CD4-positive, alpha-beta T cell (primary cell): ENCODE results near the gene ABHD13. TPM values are rescaled to one million over a fixed set of nuclear protein-coding genes. Genes with fewer than 3 reads are reported as not detected.

ENCODE experiments used
- ATAC-seq: fragments of 200-7000 bp; cut with Tn5 transposase; one replicate; pipeline ENCODE4 v1.10.0; 2022; ENCODE audit warnings: mild to moderate bottlenecking; ENCODE audit not compliant: poor library complexity
- CTCF ChIA-PET: fragments of 350-600 bp; sonication (Branson Sonifier 250); formaldehyde crosslinking; loops from one replicate; lab custom pipeline; 2021; ENCODE audit warnings: antibody characterized with exemption, inconsistent platforms; lab: Charles Lee
- POLR2A ChIA-PET: fragments of 350-600 bp; sonication (Branson Sonifier 250); formaldehyde crosslinking; loops from one replicate; lab custom pipeline; 2021; ENCODE audit warnings: antibody characterized with exemption, inconsistent platforms; lab: Charles Lee
- DNase-seq, 14 experiments: peaks; one replicate each; pipeline ENCODE4 v3.0.0-alpha.2; 2013 to 2020; ENCODE audit warnings: mixed read lengths in 2 of 14
- H3K27ac ChIP-seq, 2 donors: one replicate each; pipeline versions ENCODE4 v1.5.1 to v1.7.0; 2013; ENCODE audit warnings: low read length in 2 of 2, low read depth in 1 of 2, mild to moderate bottlenecking in 1 of 2
- H3K27me3 ChIP-seq, 2 experiments: 1 replicate in 1 of 2; 2 replicates in 1 of 2; pipeline versions ENCODE4 v1.6.1 to v1.7.0; 2013; ENCODE audit warnings: low read length in 2 of 2, control low read depth in 1 of 2, mild to moderate bottlenecking in 1 of 2, moderate library complexity in 1 of 2; ENCODE audit not compliant: insufficient read depth in 2 of 2, control insufficient read depth in 1 of 2
- H3K36me3 ChIP-seq: one replicate; pipeline ENCODE4 v1.6.1; 2013; ENCODE audit warnings: low read length, control low read depth; ENCODE audit not compliant: insufficient read depth
- H3K4me1 ChIP-seq: one replicate; pipeline ENCODE4 v1.6.1; 2013; ENCODE audit warnings: low read length, control low read depth; ENCODE audit not compliant: insufficient read depth
- H3K4me3 ChIP-seq: one replicate; pipeline ENCODE4 v1.5.1; 2013; ENCODE audit warnings: mild to moderate bottlenecking, low read length, moderate library complexity
- H3K9me3 ChIP-seq, 2 experiments: 1 replicate in 1 of 2; 2 replicates in 1 of 2; pipeline versions ENCODE4 v1.6.1 to v1.7.0; 2013; ENCODE audit warnings: low read length in 2 of 2, mild to moderate bottlenecking in 2 of 2, control low read depth in 1 of 2, moderate library complexity in 1 of 2; ENCODE audit not compliant: control insufficient read depth in 1 of 2, insufficient read depth in 1 of 2
- H3K27ac Mint-ChIP-seq: one replicate; pipeline ENCODE4 v1.8.0; 2020; ENCODE audit warnings: mixed read lengths
- H3K27me3 Mint-ChIP-seq: one replicate; pipeline ENCODE4 v1.8.0; 2021; ENCODE audit warnings: mixed read lengths
- H3K36me3 Mint-ChIP-seq: one replicate; pipeline ENCODE4 v1.8.0; 2021; ENCODE audit warnings: low read depth, mixed read lengths
- H3K4me1 Mint-ChIP-seq: one replicate; pipeline ENCODE4 v1.8.0; 2021; ENCODE audit warnings: low read depth, mixed read lengths
- H3K4me3 Mint-ChIP-seq: one replicate; pipeline ENCODE4 v1.8.0; 2020; ENCODE audit warnings: mild to moderate bottlenecking, mixed read lengths
- H3K9me3 Mint-ChIP-seq: one replicate; pipeline ENCODE4 v1.8.0; 2020; ENCODE audit warnings: mixed read lengths
- intact Hi-C, 2 experiments: fragments of 100-400 bp; cut with DNase I in 1 of 2; cut with micrococcal nuclease in 1 of 2; formaldehyde crosslinking; loops; one replicate each; pipeline versions ENCODE4 v1.15.1 to v1.9.0; 2023 to 2025; cut with DNase I, micrococcal nuclease
- total RNA-seq, 174 experiments: library from RNA in 2 of 174; stranded (reverse) in 2 of 174; gene quantifications; one replicate each; pipeline ENCODE4 v1.2.3 and lab custom pipeline; 2021 to 2026
- TF ChIP-seq, protein P1 (sequence below): fragments of 200-600 bp; IDR thresholded peaks from one replicate; pipeline ENCODE4 v1.8.0; 2022; ENCODE audit warnings: antibody characterized with exemption, mild to moderate bottlenecking

Gene ABHD13
- total RNA-seq, 2 experiments from 2014 or later, result 18.0 to 18.6 TPM

DNA sequence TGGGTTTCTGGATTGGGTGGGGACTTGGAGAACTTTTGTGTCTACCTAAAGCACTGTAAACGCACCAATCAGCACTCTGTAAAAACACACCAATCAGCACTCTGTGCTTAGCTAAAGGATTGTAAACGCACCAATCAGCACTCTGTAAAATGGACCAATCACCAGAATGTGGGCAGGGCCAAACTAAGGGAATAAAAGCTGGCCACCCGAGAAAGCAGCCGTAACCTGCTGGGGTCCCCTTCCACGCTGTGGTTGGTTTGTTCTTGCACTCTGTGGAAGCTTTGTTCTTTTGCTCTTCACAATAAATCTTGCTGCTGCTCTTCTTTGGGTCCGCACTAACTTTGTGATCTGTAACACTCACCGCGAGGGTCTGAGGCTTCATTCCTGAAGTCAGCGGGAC lies 40.1 kb upstream of the ABHD13 start:
- ChIA-PET POLR2A (no interaction called here), CTCF (no interaction called here)
- intact Hi-C loops, result loop anchor here (5.0 kb wide), 3 partner anchors 34 to 719 kb away; partner anchors contain the start of genes ABHD13 (in 1 of the 2) and LIG4 (in 1 of the 2)
- Histone ChIP-seq H3K4me1 (no peaks in the 10 kb centered on the region), H3K36me3 (no peaks in the 10 kb centered on the region), H3K4me3 (no peak overlapping the region), H3K27me3 (no peaks in the 10 kb centered on the region), H3K27ac (no peak overlapping the region), H3K9me3 (no peaks in the 10 kb centered on the region)
- peaks cover 5% of the 10 kb centered on the region for H3K27me3 Mint-ChIP-seq
- no peak overlapping the region for H3K4me3 Mint-ChIP-seq
- H3K9me3 Mint-ChIP-seq, result peaks cover 6% of the 10 kb centered on the region
- no peaks in the 10 kb centered on the region for H3K4me1 Mint-ChIP-seq
- H3K36me3 Mint-ChIP-seq, result no peaks in the 10 kb centered on the region
- no peak overlapping the region for H3K27ac Mint-ChIP-seq
- no peak for ATAC-seq
- TF ChIP-seq, protein P1, sequence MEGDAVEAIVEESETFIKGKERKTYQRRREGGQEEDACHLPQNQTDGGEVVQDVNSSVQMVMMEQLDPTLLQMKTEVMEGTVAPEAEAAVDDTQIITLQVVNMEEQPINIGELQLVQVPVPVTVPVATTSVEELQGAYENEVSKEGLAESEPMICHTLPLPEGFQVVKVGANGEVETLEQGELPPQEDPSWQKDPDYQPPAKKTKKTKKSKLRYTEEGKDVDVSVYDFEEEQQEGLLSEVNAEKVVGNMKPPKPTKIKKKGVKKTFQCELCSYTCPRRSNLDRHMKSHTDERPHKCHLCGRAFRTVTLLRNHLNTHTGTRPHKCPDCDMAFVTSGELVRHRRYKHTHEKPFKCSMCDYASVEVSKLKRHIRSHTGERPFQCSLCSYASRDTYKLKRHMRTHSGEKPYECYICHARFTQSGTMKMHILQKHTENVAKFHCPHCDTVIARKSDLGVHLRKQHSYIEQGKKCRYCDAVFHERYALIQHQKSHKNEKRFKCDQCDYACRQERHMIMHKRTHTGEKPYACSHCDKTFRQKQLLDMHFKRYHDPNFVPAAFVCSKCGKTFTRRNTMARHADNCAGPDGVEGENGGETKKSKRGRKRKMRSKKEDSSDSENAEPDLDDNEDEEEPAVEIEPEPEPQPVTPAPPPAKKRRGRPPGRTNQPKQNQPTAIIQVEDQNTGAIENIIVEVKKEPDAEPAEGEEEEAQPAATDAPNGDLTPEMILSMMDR, result no peak
- no peak for DNase-seq

DNA sequence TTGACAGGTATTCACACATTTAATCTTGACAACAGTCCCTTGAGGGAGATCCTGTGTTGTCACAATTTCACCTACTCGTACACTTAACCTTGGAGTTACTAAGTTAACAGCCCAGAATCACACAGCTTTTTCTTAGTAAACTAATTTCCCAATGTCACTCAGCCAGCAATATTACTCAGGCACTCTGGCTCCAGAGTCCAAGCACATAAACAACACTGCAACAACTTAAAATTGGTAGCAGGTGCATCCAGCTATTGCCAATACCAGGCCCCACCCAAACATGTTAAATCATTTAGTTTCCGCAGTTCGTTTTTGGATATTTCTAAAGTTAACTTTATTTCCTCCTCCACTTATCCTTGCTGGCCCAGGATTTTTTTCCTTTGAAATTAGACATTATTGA lies 35.5 kb upstream of the ABHD13 start:
- CTCF ChIA-PET, result no interaction called here

DNA sequence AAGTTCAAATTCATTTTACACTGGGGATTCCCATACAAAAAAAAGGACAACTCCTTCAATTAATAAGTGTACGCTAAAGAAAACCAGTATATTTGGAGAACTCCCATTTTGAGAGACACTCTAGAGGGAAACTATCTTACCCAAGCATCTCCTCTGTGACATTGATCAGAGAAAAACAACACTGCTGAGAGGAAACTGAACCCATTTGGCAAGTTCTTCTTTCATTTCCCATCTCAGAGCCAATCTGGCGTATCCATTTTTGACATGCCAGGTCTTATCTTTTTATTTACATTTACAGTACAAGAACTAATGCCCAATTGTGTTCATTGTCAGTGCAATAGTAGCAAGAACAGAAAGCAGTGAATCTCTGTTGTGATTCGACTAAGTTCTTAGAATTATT lies 33.0 kb upstream of the ABHD13 start:
- Mint-ChIP-seq H3K27ac (no peak overlapping the region), H3K4me1 (no peaks in the 10 kb centered on the region), H3K27me3 (peaks cover 17% of the 10 kb centered on the region), H3K9me3 (no peaks in the 10 kb centered on the region), H3K4me3 (no peak overlapping the region), H3K36me3 (no peaks in the 10 kb centered on the region)
- no peaks in the 10 kb centered on the region for H3K36me3 ChIP-seq
- TF ChIP-seq, protein P1, result no peak
- intact Hi-C loops, result no loop called here
- no peak for DNase-seq
- H3K4me1 ChIP-seq, result no peaks in the 10 kb centered on the region
- H3K4me3 ChIP-seq, result no peak overlapping the region
- H3K9me3 ChIP-seq, result no peaks in the 10 kb centered on the region
- POLR2A ChIA-PET, result no interaction called here
- ATAC-seq, result no peak
- H3K27me3 ChIP-seq, result no peaks in the 10 kb centered on the region
- H3K27ac ChIP-seq, result no peak overlapping the region
- CTCF ChIA-PET, result no interaction called here

More for the DNA sequence above, 35.5 kb upstream of the ABHD13 start:
- no peaks in the 10 kb centered on the region for H3K9me3 ChIP-seq
- H3K27me3 ChIP-seq, result no peaks in the 10 kb centered on the region
- POLR2A ChIA-PET, result no interaction called here
- Mint-ChIP-seq H3K4me3 (no peak overlapping the region), H3K27me3 (peaks cover 5% of the 10 kb centered on the region), H3K36me3 (no peaks in the 10 kb centered on the region), H3K27ac (no peak overlapping the region), H3K4me1 (no peaks in the 10 kb centered on the region), H3K9me3 (no peaks in the 10 kb centered on the region)
- H3K4me3 ChIP-seq, result no peak overlapping the region
- DNase-seq (no peak), ATAC-seq (no peak)
- TF ChIP-seq, protein P1, result no peak
- H3K36me3 ChIP-seq, result no peaks in the 10 kb centered on the region
- H3K27ac ChIP-seq, result no peak overlapping the region
- no peaks in the 10 kb centered on the region for H3K4me1 ChIP-seq
- intact Hi-C loops, result no loop called here
